ENCODE results near the gene MCF2L. TPM values are rescaled to one million over a fixed set of nuclear protein-coding genes. Genes with fewer than 3 reads are reported as not detected.

MCF2L gene
- total RNA-seq, 1 experiment from 2014 or later, result 5.9 TPM

GRCh38 chr13:113090415-113090770 lies 121.4 kb downstream of the MCF2L start:
- no peak overlapping the region for H3K9ac ChIP-seq (ENCODE audit: low read length)
- no TSS peak for BruUV-seq (replicated peaks)
- H3K4me2 ChIP-seq (ENCODE audit: low read length), result no peak overlapping the region
- CTCF ChIA-PET, result no interaction called here
- POLR2A ChIA-PET (ENCODE audit: unreplicated experiment), result no interaction called here
- TF ChIP-seq EZH2phosphoT487 (IDR thresholded peaks at IDR 0.05; ENCODE audit: borderline replicate concordance, low read length) (no peak), EZH2 (IDR thresholded peaks at IDR 0.05; ENCODE audit: low read length, unreplicated experiment) (no peak), CTCF (conservative IDR thresholded peaks at IDR 0.05; ENCODE audit: low read depth, low read length) (no peak)
- DNase-seq, result no peak
- H3K27ac ChIP-seq (ENCODE audit: low read length), result no peak overlapping the region
- no peaks in the 10 kb centered on the region for H3K9me3 ChIP-seq (ENCODE audit: low read length)
- H4K20me1 ChIP-seq (ENCODE audit: low read length), result no peaks in the 10 kb centered on the region
- H3F3A ChIP-seq (ENCODE audit: low read length, unreplicated experiment), result no peaks in the 10 kb centered on the region
- no peak for ATAC-seq
- no peak overlapping the region for H3K4me3 ChIP-seq (ENCODE audit: low read length)
- no peaks in the 10 kb centered on the region for H3K4me1 ChIP-seq (ENCODE audit: insufficient read depth, low read length)
- no peaks in the 10 kb centered on the region for H3K36me3 ChIP-seq (ENCODE audit: low read depth, low read length)
- H3K9me2 ChIP-seq (replicated peaks; ENCODE audit: low read length), result no peaks in the 10 kb centered on the region
- H3K27me3 ChIP-seq (ENCODE audit: low read length), result no peaks in the 10 kb centered on the region
- intact Hi-C loops (cut with micrococcal nuclease), result no loop called here
- no peak overlapping the region for H2AFZ ChIP-seq (ENCODE audit: low read length)
- no peaks in the 10 kb centered on the region for H3K79me2 ChIP-seq (ENCODE audit: low read length)

GRCh38 chr13:113090806-113091205 lies 121.8 kb downstream of the MCF2L start:
- POLR2A ChIA-PET (ENCODE audit: unreplicated experiment), result no interaction called here

More at GRCh38 chr13:113090806-113091205, 121.8 kb downstream of the MCF2L start:
- H3K36me3 ChIP-seq (ENCODE audit: low read depth, low read length), result no peaks in the 10 kb centered on the region
- no peak for ATAC-seq
- H3K9ac ChIP-seq (ENCODE audit: low read length), result no peak overlapping the region
- H3K9me3 ChIP-seq (ENCODE audit: low read length), result no peaks in the 10 kb centered on the region
- no peaks in the 10 kb centered on the region for H3K9me2 ChIP-seq (replicated peaks; ENCODE audit: low read length)
- H3F3A ChIP-seq (ENCODE audit: low read length, unreplicated experiment), result no peaks in the 10 kb centered on the region
- no peak overlapping the region for H3K4me3 ChIP-seq (ENCODE audit: low read length)
- H3K27me3 ChIP-seq (ENCODE audit: low read length), result no peaks in the 10 kb centered on the region
- no peak for DNase-seq
- H3K79me2 ChIP-seq (ENCODE audit: low read length), result no peaks in the 10 kb centered on the region
- intact Hi-C loops (cut with micrococcal nuclease), result no loop called here
- no peak overlapping the region for H3K4me2 ChIP-seq (ENCODE audit: low read length)
- CTCF ChIA-PET, result no interaction called here
- no peaks in the 10 kb centered on the region for H3K4me1 ChIP-seq (ENCODE audit: insufficient read depth, low read length)
- no peaks in the 10 kb centered on the region for H4K20me1 ChIP-seq (ENCODE audit: low read length)
- H3K27ac ChIP-seq (ENCODE audit: low read length), result no peak overlapping the region
- TF ChIP-seq EZH2phosphoT487 (IDR thresholded peaks at IDR 0.05; ENCODE audit: borderline replicate concordance, low read length) (no peak), CTCF (conservative IDR thresholded peaks at IDR 0.05; ENCODE audit: low read depth, low read length) (no peak), EZH2 (IDR thresholded peaks at IDR 0.05; ENCODE audit: low read length, unreplicated experiment) (no peak)
- H2AFZ ChIP-seq (ENCODE audit: low read length), result no peak overlapping the region
- no TSS peak for BruUV-seq (replicated peaks)
